Trophoblast cell (in vitro differentiated cells and primary cell): ENCODE data around the gene C2CD4C.
"Not testable (repeated sequence)": the region's sequence is repeated elsewhere in the genome, so short reads cannot be mapped to it uniquely, and the experiment has no call there.

Experiments used
- DNase-seq, 2 donors: peaks; one replicate each; pipeline ENCODE4 v3.0.0-alpha.2; 2016
- H2AFZ ChIP-seq: 2 replicates; pipeline ENCODE4 v1.6.1; 2013; ENCODE audit warnings: low read length, moderate library complexity, mild to moderate bottlenecking; ENCODE audit not compliant: insufficient read depth, poor library complexity
- H2AK5ac ChIP-seq: 2 replicates; pipeline ENCODE4 v1.6.1; 2013; ENCODE audit warnings: mild to moderate bottlenecking, low read length
- H2BK120ac ChIP-seq: 2 replicates; pipeline ENCODE4 v1.6.1; 2013; ENCODE audit warnings: low read length, mild to moderate bottlenecking, moderate library complexity; ENCODE audit not compliant: insufficient read depth, poor library complexity
- H2BK12ac ChIP-seq: 2 replicates; pipeline ENCODE4 v1.6.1; 2013; ENCODE audit warnings: mild to moderate bottlenecking, low read length, moderate library complexity
- H2BK5ac ChIP-seq: 2 replicates; pipeline ENCODE4 v1.6.1; 2013; ENCODE audit warnings: low read length, low read depth, moderate library complexity, mild to moderate bottlenecking; ENCODE audit not compliant: poor library complexity
- H3K14ac ChIP-seq: 2 replicates; pipeline ENCODE4 v1.6.1; 2013; ENCODE audit warnings: mild to moderate bottlenecking, low read length
- H3K18ac ChIP-seq: 2 replicates; pipeline ENCODE4 v1.6.1; 2013; ENCODE audit warnings: mild to moderate bottlenecking, low read length
- H3K23ac ChIP-seq: 2 replicates; pipeline ENCODE4 v1.6.1; 2013; ENCODE audit warnings: low read length
- H3K27ac ChIP-seq: 2 replicates; pipeline ENCODE4 v1.5.1; 2013; ENCODE audit warnings: low read depth, mild to moderate bottlenecking, inconsistent platforms, low read length, moderate library complexity
- H3K27me3 ChIP-seq: 2 replicates; pipeline ENCODE4 v1.6.1; 2013; ENCODE audit warnings: inconsistent platforms, mild to moderate bottlenecking, low read length, moderate library complexity; ENCODE audit not compliant: insufficient read depth
- H3K36me3 ChIP-seq, 2 experiments: 1 replicate in 1 of 2; 2 replicates in 1 of 2; pipeline ENCODE4 v1.6.1; 2013; ENCODE audit warnings: low read length in 2 of 2, mild to moderate bottlenecking in 2 of 2, moderate library complexity in 1 of 2; ENCODE audit not compliant: insufficient read depth in 2 of 2, control insufficient read depth in 1 of 2
- H3K4ac ChIP-seq: 2 replicates; pipeline ENCODE4 v1.6.1; 2013; ENCODE audit warnings: low read depth, mild to moderate bottlenecking, low read length, moderate library complexity
- H3K4me1 ChIP-seq, 2 experiments: 1 replicate in 1 of 2; 2 replicates in 1 of 2; pipeline ENCODE4 v1.6.1; 2013; ENCODE audit warnings: low read length in 2 of 2, mild to moderate bottlenecking in 2 of 2, moderate library complexity in 1 of 2; ENCODE audit not compliant: insufficient read depth in 2 of 2, control insufficient read depth in 1 of 2
- H3K4me2 ChIP-seq: 2 replicates; pipeline ENCODE4 v1.6.1; 2013; ENCODE audit warnings: inconsistent platforms, mild to moderate bottlenecking, low read length, moderate library complexity
- H3K4me3 ChIP-seq: 2 replicates; pipeline ENCODE4 v1.5.1; 2013; ENCODE audit warnings: mild to moderate bottlenecking, low read depth, low read length, inconsistent platforms
- H3K79me1 ChIP-seq: one replicate; pipeline ENCODE4 v1.6.1; 2013; ENCODE audit warnings: low read length
- H3K79me2 ChIP-seq: 2 replicates; pipeline ENCODE4 v1.6.1; 2013; ENCODE audit warnings: low read length, mild to moderate bottlenecking; ENCODE audit not compliant: control insufficient read depth, insufficient read depth, poor library complexity
- H3K9ac ChIP-seq: 2 replicates; pipeline ENCODE4 v1.6.1; 2013; ENCODE audit warnings: mild to moderate bottlenecking, low read length
- H3K9me3 ChIP-seq: 2 replicates; pipeline ENCODE4 v1.6.1; 2013; ENCODE audit warnings: low read depth, mild to moderate bottlenecking, control low read depth, inconsistent platforms, low read length; ENCODE audit not compliant: insufficient read depth
- H4K12ac ChIP-seq: 2 replicates; pipeline ENCODE4 v1.6.1; 2013; ENCODE audit warnings: low read depth, mild to moderate bottlenecking, low read length, moderate library complexity
- H4K8ac ChIP-seq: 2 replicates; pipeline ENCODE4 v1.6.1; 2013; ENCODE audit warnings: low read depth, mild to moderate bottlenecking, low read length, moderate library complexity
- H4K91ac ChIP-seq: one replicate; pipeline ENCODE4 v1.6.1; 2013; ENCODE audit warnings: low read depth, mild to moderate bottlenecking, low read length, moderate library complexity
- WGBS: extraction: QIAGEN DNeasy Blood & Tissue Kit; methylation state at CpG from one replicate; pipeline ENCODE4 v1.1.7; 2013; ENCODE audit warnings: missing lambda C conversion rate; ENCODE audit not compliant: insufficient read length, insufficient coverage; ENCODE audit errors: extremely low coverage; 5-methylcytosine and 5-hydroxymethylcytosine counted together

C2CD4C gene

DNA sequence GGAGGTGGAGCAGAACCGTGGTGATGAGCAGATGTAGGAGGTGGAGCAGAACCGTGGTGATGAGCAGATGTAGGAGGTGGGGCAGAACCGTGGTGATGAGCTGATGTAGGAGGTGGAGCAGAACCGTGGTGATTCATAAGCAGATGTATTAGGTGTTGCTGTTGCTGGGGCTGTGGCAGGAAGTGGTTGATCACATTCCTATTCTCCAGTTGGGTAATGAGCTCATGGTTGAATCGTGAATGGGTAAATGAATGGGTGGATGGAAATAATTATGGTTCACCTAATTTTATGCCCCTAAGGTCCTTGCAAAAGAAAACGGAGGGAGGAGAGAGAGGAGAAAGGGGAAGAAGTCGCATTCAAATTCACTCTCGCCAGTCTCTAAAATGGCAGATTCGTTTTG lies 26.4 kb downstream of the C2CD4C start:
- not testable (repeated sequence) for H2AFZ ChIP-seq, H3K9me3 ChIP-seq, H3K18ac ChIP-seq, H2BK5ac ChIP-seq, H3K79me2 ChIP-seq, H3K9ac ChIP-seq, H2BK120ac ChIP-seq, H2BK12ac ChIP-seq, H4K12ac ChIP-seq, H4K8ac ChIP-seq, H2AK5ac ChIP-seq, H3K27ac ChIP-seq, H3K79me1 ChIP-seq, H3K4ac ChIP-seq, H3K4me2 ChIP-seq, H3K23ac ChIP-seq, H3K36me3 ChIP-seq, H4K91ac ChIP-seq, H3K14ac ChIP-seq, DNase-seq, H3K4me1 ChIP-seq, H3K27me3 ChIP-seq, H3K4me3 ChIP-seq
- no CpG with 5 or more reads among the region's 9 CpGs for WGBS

DNA sequence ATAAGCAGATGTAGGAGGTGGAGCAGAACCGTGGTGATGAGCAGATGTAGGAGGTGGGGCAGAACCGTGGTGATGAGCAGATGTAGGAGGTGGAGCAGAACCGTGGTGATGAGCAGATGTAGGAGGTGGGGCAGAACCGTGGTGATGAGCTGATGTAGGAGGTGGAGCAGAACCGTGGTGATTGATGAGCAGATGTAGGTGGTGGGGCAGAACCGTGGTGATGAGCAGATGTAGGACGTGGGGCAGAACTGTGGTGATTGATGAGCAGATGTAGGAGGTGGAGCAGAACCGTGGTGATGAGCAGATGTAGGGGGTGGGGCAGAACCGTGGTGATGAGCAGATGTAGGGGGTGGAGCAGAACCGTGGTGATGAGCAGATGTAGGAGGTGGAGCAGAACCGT lies 27.0 kb downstream of the C2CD4C start:
- H3K79me1 ChIP-seq, H3K36me3 ChIP-seq, H3K27me3 ChIP-seq, H2BK12ac ChIP-seq, H3K4me2 ChIP-seq, H3K4me3 ChIP-seq, H3K23ac ChIP-seq, H4K91ac ChIP-seq, DNase-seq, H3K9me3 ChIP-seq, H2BK120ac ChIP-seq, H2BK5ac ChIP-seq, H2AFZ ChIP-seq, H3K4ac ChIP-seq, H2AK5ac ChIP-seq, H4K12ac ChIP-seq, H3K14ac ChIP-seq, H3K27ac ChIP-seq, H3K18ac ChIP-seq, H4K8ac ChIP-seq, H3K79me2 ChIP-seq, H3K4me1 ChIP-seq, H3K9ac ChIP-seq: not testable (repeated sequence)
- no CpG with 5 or more reads among the region's 11 CpGs for WGBS

DNA sequence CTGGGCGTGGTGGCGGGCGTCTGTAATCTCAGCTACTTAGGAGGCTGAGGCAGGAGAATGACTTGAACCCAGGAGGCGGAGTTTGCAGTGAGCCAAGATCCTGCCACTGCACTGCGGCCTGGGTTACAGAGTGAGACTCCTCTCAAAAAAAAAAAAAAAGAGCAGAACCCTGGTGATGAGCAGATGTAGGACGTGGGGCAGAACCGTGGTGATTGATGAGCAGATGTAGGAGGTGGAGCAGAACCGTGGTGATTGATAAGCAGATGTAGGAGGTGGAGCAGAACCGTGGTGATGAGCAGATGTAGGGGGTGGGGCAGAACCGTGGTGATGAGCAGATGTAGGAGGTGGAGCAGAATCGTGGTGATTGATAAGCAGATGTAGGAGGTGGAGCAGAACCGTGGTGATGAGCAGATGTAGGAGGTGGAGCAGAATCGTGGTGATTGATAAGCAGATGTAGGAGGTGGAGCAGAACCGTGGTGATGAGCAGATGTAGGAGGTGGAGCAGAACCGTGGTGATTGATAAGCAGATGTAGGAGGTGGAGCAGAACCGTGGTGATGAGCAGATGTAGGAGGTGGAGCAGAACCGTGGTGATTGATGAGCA lies 28.2 kb downstream of the C2CD4C start:
- not testable (repeated sequence) for H2BK120ac ChIP-seq, DNase-seq, H3K18ac ChIP-seq, H4K91ac ChIP-seq, H3K79me2 ChIP-seq, H3K4me2 ChIP-seq, H3K79me1 ChIP-seq, H3K9me3 ChIP-seq, H3K27ac ChIP-seq, H3K27me3 ChIP-seq, H3K9ac ChIP-seq, H3K4me1 ChIP-seq, H2AK5ac ChIP-seq, H3K4ac ChIP-seq, H2BK12ac ChIP-seq, H4K8ac ChIP-seq, H3K23ac ChIP-seq, H3K4me3 ChIP-seq, H3K36me3 ChIP-seq, H4K12ac ChIP-seq, H2BK5ac ChIP-seq, H2AFZ ChIP-seq, H3K14ac ChIP-seq
- WGBS: no CpG with 5 or more reads among the region's 17 CpGs

DNA sequence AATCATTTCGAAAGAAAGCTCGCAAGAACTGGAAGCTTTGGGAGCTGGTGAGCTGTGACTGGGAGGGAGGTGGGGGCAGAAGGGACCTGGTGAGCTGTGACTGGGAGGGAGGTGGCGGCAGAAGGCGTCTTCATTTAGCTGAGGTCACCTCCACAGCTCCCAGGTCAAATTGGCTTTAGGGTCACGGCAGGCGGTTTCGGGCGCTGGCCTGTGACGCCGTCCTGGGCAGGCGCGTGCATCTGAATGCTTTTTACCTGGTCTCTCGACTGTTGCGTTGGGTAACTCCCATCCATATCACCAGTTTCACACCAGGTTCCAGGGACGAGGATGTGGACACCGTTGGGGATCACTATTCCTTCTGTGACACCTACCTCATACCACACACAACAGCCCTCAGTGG lies 29.2 kb downstream of the C2CD4C start:
- H2BK5ac ChIP-seq: no peak overlapping the region
- no peaks in the 10 kb centered on the region for H3K9me3 ChIP-seq
- no peak overlapping the region for H2BK120ac ChIP-seq
- H3K14ac ChIP-seq: no peak overlapping the region
- H2AFZ ChIP-seq: no peak overlapping the region
- H3K4me1 ChIP-seq: no peaks in the 10 kb centered on the region
- no peak overlapping the region for H3K4me2 ChIP-seq
- H3K36me3 ChIP-seq: no peaks in the 10 kb centered on the region
- H3K23ac ChIP-seq: no peak overlapping the region
- no peaks in the 10 kb centered on the region for H3K79me1 ChIP-seq
- H3K27me3 ChIP-seq: no peaks in the 10 kb centered on the region
- H3K4ac ChIP-seq: no peak overlapping the region
- H2BK12ac ChIP-seq: no peak overlapping the region
- H3K4me3 ChIP-seq: no peak overlapping the region
- no peak overlapping the region for H4K91ac ChIP-seq
- H4K12ac ChIP-seq: no peak overlapping the region
- no peak for DNase-seq
- no peaks in the 10 kb centered on the region for H3K79me2 ChIP-seq
- H3K18ac ChIP-seq: no peak overlapping the region
- H3K27ac ChIP-seq: no peak overlapping the region
- H4K8ac ChIP-seq: no peak overlapping the region
- no CpG with 5 or more reads among the region's 16 CpGs for WGBS
- H2AK5ac ChIP-seq: no peak overlapping the region
- H3K9ac ChIP-seq: no peak overlapping the region
